Natural killer cell treated with Interleukin-12 subunit alpha and Interleukin-12 subunit beta and Interleukin-15 and Interleukin-18, amount 100 ng/mL, for 72 hours (primary cell): Measurements from ENCODE around the gene HDAC2. TPM values are rescaled to one million over a fixed set of nuclear protein-coding genes. Genes with fewer than 3 reads are reported as not detected.
A peak's percentile ranks its signal among the peaks of the same experiment; 100 is the strongest.
"Not testable (repeated sequence)": the region's sequence is repeated elsewhere in the genome, so short reads cannot be mapped to it uniquely, and the experiment has no call there.

Source experiments
- ATAC-seq, 2 donors: fragments of 150-1000 bp; cut with Tn5 transposase in 1 of 2; sonication (Bioruptor Pico), chemical (Tn5 transposase) in 1 of 2; 2 replicates each; pipeline ENCODE4 v1.10.0; 2021
- DNase-seq: peaks from one replicate; pipeline ENCODE4 v3.0.0; 2022; ENCODE audit warnings: low spot score
- H3K27ac Mint-ChIP-seq, 2 donors: 1 replicate in 1 of 2; 2 replicates in 1 of 2; pipeline ENCODE4 v1.8.0; 2022; ENCODE audit warnings: mixed read lengths in 2 of 2, mild to moderate bottlenecking in 1 of 2, moderate library complexity in 1 of 2
- H3K27me3 Mint-ChIP-seq, 2 donors: 1 replicate in 1 of 2; 2 replicates in 1 of 2; pipeline ENCODE4 v1.8.0; 2022; ENCODE audit warnings: mixed read lengths in 2 of 2
- H3K36me3 Mint-ChIP-seq: one replicate; pipeline ENCODE4 v1.8.0; 2022; ENCODE audit warnings: mixed read lengths
- H3K4me1 Mint-ChIP-seq, 2 donors: 1 replicate in 1 of 2; 2 replicates in 1 of 2; pipeline ENCODE4 v1.8.0; 2022; ENCODE audit warnings: low read depth in 2 of 2, mixed read lengths in 2 of 2, mild to moderate bottlenecking in 1 of 2
- H3K4me3 Mint-ChIP-seq: one replicate; pipeline ENCODE4 v1.8.0; 2022; ENCODE audit warnings: mixed read lengths
- H3K9me3 Mint-ChIP-seq: 2 replicates; pipeline ENCODE4 v1.8.0; 2022; ENCODE audit warnings: mixed read lengths
- total RNA-seq, 2 donors: library from RNA; stranded (reverse); gene quantifications; one replicate each; pipeline ENCODE4 v1.2.3, GENCODE V29; 2022

Gene HDAC2
- total RNA-seq, 2 donors from 2014 or later = 60.8 to 72.2 TPM

DNA sequence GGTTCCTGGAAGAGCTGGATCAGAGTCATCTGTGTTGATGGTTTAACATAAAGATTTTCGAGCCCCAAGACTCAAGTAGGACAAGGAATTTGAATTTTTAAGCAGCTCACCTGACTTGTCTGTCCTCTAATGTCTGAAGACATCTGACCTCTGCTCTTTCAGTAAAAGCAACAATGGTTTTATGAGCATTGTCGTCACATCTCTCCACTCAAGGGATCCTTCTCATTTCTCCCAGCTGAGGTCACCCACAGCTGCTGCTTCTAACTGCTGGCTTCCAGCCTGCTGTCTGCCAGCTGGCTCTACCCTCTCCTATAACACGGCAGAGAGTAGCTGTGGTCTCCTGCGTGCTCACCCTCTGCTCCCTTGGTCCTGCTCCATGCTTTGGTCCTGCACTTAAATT, 24.7 kb upstream of the HDAC2 start:
- Mint-ChIP-seq H3K9me3 (no peaks in the 10 kb centered on the region), H3K27ac (peak overlapping the region in 1 of 2 donors; percentile 30), H3K36me3 (no peaks in the 10 kb centered on the region), H3K4me3 (no peak overlapping the region), H3K27me3 (peaks cover 28 to 31% of the 10 kb centered on the region in 2 donors), H3K4me1 (peaks cover 0 to 2% of the 10 kb centered on the region in 2 donors)
- no peak for ATAC-seq
- DNase-seq = no peak

DNA sequence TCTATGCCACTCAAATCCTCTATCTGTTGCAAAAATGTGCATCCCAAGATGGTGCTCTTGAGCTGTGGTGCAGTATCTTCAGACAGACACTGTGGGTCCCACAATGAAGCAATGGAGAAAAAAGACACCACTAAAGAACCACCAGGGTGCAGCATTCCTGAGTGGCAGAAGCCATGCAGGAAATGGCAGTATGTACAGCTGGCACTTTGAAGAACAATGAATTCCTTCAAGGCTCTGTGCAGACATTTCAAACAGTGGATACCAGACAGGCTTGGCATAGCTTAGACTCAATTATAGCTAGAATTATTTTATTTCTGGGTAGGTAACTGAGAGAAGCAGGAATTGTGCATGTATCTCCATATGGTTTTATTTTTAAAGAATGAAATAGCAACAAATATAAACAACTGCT, 24.0 kb upstream of the HDAC2 start:
- Mint-ChIP-seq H3K36me3 (no peaks in the 10 kb centered on the region), H3K4me1 (peaks cover 0 to 2% of the 10 kb centered on the region in 2 donors), H3K27ac (no peak overlapping the region), H3K4me3 (no peak overlapping the region), H3K9me3 (no peaks in the 10 kb centered on the region), H3K27me3 (peaks cover 28 to 35% of the 10 kb centered on the region in 2 donors)
- ATAC-seq = no peak
- no peak for DNase-seq

DNA sequence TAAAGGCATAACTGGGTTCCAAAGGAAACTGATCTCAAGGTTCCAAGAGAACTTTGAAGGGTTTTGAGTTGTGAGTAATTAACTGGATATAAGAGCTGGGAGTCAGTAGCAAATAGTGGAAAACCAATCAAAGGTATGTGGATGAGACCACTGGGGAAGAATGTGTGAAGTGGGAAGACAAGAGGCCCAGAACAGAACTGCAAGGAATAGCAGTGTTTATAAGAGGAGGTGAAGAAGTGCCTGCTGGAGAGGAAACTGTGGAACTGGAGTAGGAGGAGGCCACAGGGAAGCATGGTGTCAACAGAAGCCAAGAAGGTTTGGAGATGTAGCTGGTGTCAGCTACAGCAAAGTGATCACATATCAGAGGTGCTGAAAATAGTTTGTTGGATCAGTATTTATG, 18.7 kb upstream of the HDAC2 start:
- H3K27me3 Mint-ChIP-seq = peaks cover 20 to 25% of the 10 kb centered on the region in 2 donors
- ATAC-seq = no peak
- H3K9me3 Mint-ChIP-seq = no peaks in the 10 kb centered on the region
- no peaks in the 10 kb centered on the region for H3K4me1 Mint-ChIP-seq
- H3K4me3 Mint-ChIP-seq = no peak overlapping the region
- no peak for DNase-seq
- no peaks in the 10 kb centered on the region for H3K36me3 Mint-ChIP-seq
- no peak overlapping the region for H3K27ac Mint-ChIP-seq

DNA sequence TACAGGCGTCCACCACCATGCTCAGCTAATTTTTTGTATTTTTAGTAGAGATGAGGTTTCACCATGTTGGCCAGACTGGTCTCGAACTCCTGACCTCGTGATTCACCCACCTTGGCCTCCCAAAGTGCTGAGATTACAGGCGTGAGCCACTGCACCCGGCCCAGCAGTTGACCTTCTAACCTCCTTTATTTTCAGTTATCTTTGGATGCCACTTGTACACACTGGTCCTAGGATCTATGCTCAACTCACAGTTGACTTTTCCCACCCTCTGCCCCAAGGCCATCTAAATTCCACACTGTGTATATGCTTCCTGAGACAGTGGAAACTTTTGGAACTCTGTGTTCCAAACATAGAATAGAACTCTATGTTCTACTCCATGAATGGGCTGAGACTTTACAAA, 11.7 kb upstream of the HDAC2 start:
- H3K4me3 Mint-ChIP-seq, H3K36me3 Mint-ChIP-seq, H3K27ac Mint-ChIP-seq, H3K27me3 Mint-ChIP-seq, H3K9me3 Mint-ChIP-seq, ATAC-seq, DNase-seq, H3K4me1 Mint-ChIP-seq: not testable (repeated sequence)

DNA sequence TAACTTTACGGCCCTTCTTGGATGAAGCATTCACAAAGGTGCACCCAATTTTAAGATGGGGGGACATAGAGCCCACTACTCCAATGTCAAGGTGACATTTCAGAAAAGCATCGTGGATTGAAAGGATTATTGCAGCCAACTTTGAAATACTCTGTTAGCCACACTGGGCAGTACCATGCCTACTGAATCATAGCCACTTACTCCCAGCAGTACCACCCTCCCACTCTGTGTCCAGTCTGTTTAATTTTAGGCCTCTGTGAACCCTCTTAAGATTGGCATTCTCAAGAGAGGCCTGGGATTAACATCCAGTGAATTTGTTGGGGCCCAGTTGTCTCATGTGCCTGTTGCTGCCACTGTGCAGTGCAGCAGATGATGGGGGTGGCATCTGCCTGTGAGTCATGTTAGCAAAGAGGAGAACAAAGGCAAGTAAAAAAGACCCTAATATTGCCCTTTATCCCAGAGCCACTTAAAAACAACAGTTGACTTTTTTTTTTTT, 11.2 kb upstream of the HDAC2 start:
- peaks cover 5 to 9% of the 10 kb centered on the region in 2 donors for H3K27me3 Mint-ChIP-seq
- no peaks in the 10 kb centered on the region for H3K36me3 Mint-ChIP-seq
- H3K4me1 Mint-ChIP-seq = no peaks in the 10 kb centered on the region
- ATAC-seq (no peak), DNase-seq (no peak)
- H3K9me3 Mint-ChIP-seq = no peaks in the 10 kb centered on the region
- H3K4me3 Mint-ChIP-seq = no peak overlapping the region
- H3K27ac Mint-ChIP-seq = no peak overlapping the region

DNA sequence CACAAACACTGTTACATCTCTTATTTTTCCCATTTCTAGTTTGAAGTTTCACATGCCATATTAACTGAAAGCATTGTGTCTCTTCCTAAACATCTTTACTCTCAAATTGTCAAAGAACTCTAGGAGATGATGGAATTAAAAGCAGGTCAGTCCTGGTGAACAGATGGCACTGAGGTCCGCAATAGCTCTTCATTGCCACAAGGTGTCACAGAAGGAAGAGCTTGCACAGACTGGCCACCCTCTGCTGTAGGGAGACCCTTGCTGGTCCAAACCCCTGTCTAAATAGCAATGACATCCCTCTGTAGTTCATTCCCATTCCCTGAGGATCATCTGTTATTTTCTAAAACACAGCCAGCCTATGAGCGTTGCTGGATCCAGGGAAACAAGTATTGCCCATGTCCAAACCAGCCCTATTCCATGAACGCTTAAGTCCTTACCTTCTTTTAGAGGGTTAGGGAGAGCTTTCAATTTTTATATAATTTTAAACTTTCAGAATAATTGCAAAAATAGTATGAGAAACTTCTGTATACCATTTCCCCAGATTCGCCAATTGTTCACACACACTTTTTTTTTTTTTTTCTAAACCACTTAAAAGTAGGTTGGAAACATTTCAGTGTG, 10.1 kb upstream of the HDAC2 start:
- no peak for ATAC-seq
- H3K27me3 Mint-ChIP-seq = peaks cover 5 to 9% of the 10 kb centered on the region in 2 donors
- no peak overlapping the region for H3K27ac Mint-ChIP-seq
- H3K4me1 Mint-ChIP-seq = no peaks in the 10 kb centered on the region
- no peaks in the 10 kb centered on the region for H3K36me3 Mint-ChIP-seq
- no peak overlapping the region for H3K4me3 Mint-ChIP-seq
- H3K9me3 Mint-ChIP-seq = no peaks in the 10 kb centered on the region
- no peak for DNase-seq

DNA sequence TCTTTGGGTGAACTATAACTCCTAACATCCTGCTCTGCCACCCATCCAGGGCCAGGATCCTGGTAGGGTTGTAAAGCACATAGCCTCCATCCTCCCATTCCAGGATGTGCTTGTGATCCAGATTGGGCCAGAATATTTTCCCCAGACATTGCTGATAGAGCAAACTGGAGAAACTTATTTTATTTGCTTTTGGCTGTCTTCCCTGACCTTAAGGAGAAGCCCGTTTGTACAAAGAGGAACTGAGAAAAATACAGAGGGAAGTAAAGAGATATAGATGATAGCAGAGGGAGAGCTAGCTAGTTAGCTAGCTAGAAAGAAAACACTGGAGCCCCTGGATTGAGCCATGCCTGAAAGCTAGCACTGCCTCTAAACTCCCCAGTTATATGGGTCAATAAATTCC, 9.0 kb upstream of the HDAC2 start:
- no peak overlapping the region for H3K4me3 Mint-ChIP-seq
- DNase-seq (no peak), ATAC-seq (no peak)
- no peak overlapping the region for H3K27ac Mint-ChIP-seq
- no peaks in the 10 kb centered on the region for H3K4me1 Mint-ChIP-seq
- no peaks in the 10 kb centered on the region for H3K36me3 Mint-ChIP-seq
- H3K27me3 Mint-ChIP-seq = peaks cover 5 to 9% of the 10 kb centered on the region in 2 donors
- H3K9me3 Mint-ChIP-seq = no peaks in the 10 kb centered on the region

DNA sequence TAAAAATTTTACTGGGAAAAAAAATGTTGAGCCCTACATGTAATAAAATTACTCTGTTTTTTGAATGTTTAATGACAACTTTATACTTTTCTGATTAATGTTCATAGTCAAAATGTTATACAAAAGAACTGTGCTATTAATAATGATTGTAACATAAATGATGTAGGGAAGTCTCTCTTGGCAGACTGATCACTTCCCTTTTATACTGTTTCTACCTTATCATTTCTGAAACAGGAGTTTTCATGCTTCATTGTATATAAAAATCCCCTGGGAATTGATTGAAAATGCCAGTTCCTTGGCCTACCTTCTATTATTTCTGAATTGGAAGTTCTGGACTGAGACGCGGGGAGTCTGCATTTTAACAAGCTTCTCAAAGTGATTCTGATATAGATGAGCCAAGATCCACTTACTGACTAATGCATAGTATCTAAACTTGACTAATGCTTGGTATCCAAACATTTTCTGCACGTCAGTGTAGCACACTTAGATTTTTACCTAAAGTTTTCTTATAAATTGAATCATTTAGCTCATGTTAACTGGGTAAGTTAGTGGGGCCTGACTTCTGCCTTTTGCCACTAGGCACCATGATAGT, 7.2 kb upstream of the HDAC2 start:
- Mint-ChIP-seq H3K4me1 (no peaks in the 10 kb centered on the region), H3K9me3 (no peaks in the 10 kb centered on the region), H3K27me3 (peaks cover 5 to 6% of the 10 kb centered on the region in 2 donors), H3K36me3 (no peaks in the 10 kb centered on the region), H3K27ac (no peak overlapping the region), H3K4me3 (no peak overlapping the region)
- DNase-seq (no peak), ATAC-seq (no peak)

DNA sequence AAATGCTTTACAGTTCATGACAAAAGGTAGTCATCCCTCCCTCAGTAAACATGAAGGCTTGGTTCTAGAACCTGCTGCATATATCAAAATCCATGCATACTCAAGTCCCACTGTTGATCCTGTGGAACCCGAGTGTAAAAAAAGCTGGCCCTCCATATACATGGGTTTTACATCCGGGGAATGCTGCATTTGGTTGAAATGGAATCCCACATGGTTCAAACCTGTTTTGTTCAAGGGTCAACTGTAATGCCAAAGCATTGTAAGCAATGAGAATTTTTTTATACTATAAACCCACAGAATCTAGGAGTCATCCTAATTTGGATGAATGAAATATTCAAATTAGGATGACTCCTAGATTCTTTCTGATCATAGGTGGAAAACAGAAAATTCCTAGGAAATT, 5.9 kb upstream of the HDAC2 start:
- H3K27me3 Mint-ChIP-seq = peaks cover 5 to 6% of the 10 kb centered on the region in 2 donors
- no peak for ATAC-seq
- H3K27ac Mint-ChIP-seq = no peak overlapping the region
- no peak overlapping the region for H3K4me3 Mint-ChIP-seq
- H3K4me1 Mint-ChIP-seq = peaks cover 0 to 5% of the 10 kb centered on the region in 2 donors
- no peaks in the 10 kb centered on the region for H3K36me3 Mint-ChIP-seq
- H3K9me3 Mint-ChIP-seq = no peaks in the 10 kb centered on the region
- DNase-seq = no peak

DNA sequence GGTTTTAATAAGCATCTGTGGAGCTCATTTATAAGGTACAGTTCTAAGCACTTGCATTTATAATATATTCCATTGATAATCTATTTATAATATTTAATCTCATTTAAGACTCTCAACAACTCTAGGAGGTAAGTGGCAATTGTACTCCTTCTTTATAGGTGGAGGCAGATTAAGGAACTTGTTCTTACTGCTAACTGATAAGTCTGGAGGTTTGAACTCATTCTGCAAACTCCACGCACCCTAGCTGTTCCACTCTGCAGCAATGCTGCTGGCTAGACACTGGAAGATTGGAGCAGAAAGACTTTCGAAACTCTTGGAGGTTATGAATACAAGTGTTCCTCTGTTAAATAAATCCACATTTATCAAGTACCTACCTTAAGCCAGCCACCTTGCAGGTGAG, 793 bp upstream of the HDAC2 start:
- Mint-ChIP-seq H3K27ac (peak overlapping the region in 1 of 2 donors; percentile 43), H3K4me3 (peak overlapping the region; percentile 90), H3K9me3 (no peaks in the 10 kb centered on the region), H3K27me3 (no peaks in the 10 kb centered on the region), H3K36me3 (no peaks in the 10 kb centered on the region), H3K4me1 (peaks cover 20 to 30% of the 10 kb centered on the region in 2 donors)
- no peak for ATAC-seq
- no peak for DNase-seq

DNA sequence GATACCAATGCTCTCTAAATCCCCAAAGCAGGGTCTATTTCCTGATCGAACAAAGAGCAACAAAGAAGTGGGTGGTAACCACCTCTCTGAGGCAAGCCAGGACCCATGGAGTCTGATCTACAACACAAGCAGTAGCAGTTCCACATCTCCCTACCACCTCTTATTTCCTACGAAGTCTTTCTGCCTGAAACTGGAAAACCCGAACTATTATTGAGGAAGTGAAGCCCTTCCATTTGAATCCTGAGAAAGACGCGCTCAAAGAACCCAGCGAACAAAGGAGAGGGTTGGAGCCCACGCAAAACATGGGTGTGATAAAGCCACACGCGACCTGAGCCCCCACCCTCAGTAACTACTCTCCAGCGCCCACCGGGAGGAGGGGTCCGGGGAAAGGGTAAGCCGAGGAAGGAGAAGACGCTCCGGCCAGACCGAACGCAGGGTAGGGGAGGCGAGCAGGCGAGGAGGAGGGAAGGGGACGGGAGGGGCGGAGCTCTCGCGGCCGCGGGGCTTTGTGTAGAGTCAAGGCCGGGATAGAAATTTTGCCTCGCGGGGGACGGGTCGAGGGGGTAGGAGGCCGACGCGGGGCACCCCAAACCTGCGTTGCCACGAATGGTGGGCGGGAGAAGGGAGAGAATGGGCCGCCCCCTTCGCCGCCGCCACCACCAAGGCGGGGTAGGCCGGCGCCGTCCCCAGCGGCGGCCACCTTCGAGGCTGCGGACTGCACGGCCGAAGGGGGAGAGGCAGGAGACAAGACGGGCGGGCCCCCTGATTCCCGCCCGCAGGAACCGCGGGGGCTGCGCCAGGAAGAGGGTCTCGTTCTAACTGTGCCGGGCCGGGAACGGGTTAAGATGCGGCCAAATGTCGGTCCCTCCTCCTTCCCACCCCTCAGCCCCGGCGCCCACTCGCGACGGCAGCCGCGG, 802 bp downstream of the HDAC2 start:
- H3K9me3 Mint-ChIP-seq = no peaks in the 10 kb centered on the region
- peak; percentile 71 for DNase-seq
- H3K36me3 Mint-ChIP-seq = no peaks in the 10 kb centered on the region
- H3K27me3 Mint-ChIP-seq = no peaks in the 10 kb centered on the region
- H3K27ac Mint-ChIP-seq = peak overlapping the region; percentile 93 to 95
- peak; percentile 65 to 69 for ATAC-seq
- peaks cover 24 to 34% of the 10 kb centered on the region in 2 donors for H3K4me1 Mint-ChIP-seq
- H3K4me3 Mint-ChIP-seq = peak overlapping the region; percentile 90

DNA sequence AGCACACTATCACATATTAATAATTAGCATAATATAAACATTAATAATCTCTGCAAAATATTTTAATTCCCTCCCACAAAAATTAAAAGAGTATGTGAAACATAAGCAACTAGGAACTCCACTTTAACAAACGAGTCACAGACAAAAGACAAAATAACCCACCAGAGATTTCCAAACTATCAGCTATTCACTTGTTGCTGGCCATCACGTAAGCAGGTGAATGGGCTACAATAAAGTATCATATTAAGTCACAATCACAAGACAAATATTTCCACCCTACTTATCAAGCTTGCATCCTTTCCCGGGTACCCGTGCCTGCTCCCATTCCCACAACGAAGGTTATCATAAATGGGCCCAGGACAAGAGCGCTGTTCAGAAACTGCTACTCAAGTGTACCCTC, 2.5 kb downstream of the HDAC2 start:
- ATAC-seq (no peak), DNase-seq (no peak)
- no peaks in the 10 kb centered on the region for H3K27me3 Mint-ChIP-seq
- H3K36me3 Mint-ChIP-seq = no peaks in the 10 kb centered on the region
- H3K4me1 Mint-ChIP-seq = peaks cover 29 to 46% of the 10 kb centered on the region in 2 donors
- peak overlapping the region in 1 of 2 donors; percentile 16 for H3K27ac Mint-ChIP-seq
- H3K9me3 Mint-ChIP-seq = no peaks in the 10 kb centered on the region
- H3K4me3 Mint-ChIP-seq = peak overlapping the region; percentile 90

DNA sequence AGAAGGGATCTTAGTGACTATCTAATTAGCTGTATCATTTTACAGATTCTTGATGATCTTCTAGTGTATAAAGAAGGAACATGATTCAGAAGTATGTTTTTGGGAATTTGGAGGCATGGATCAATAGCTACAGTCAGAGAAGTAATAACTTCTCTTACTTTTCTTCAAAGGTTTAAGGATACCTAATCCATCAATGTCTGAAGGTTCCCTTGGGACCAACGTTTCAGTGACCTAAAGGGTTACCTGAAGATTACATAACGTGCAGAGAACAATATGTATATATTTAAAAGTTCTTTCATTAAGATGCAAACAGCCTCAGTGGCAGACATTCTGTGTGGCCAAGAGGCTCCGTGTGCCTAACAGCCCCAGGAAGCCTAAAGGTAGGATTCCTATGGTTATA, 3.2 kb downstream of the HDAC2 start:
- Mint-ChIP-seq H3K4me3 (no peak overlapping the region), H3K36me3 (no peaks in the 10 kb centered on the region), H3K9me3 (no peaks in the 10 kb centered on the region), H3K4me1 (peaks cover 29 to 46% of the 10 kb centered on the region in 2 donors), H3K27ac (peak overlapping the region in 1 of 2 donors; percentile 16), H3K27me3 (no peaks in the 10 kb centered on the region)
- ATAC-seq = no peak
- DNase-seq = no peak

DNA sequence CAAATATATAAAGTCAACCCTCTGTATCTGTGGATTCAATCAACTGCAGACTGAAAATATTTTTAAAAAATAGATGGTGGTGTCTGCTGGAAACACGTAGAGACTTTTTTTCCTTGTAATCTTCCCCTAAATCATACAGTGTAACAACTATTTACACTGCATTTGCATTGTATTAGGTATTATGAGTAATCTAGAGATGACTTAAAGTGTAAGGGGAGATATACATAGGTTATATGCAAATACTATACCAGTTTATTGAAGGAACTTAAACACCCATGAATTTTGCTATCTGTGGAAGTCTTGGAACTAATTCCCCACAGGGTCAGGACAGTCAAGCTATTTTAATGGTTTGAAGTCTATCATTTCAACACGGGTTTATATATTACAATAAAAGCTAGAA, 10.2 kb downstream of the HDAC2 start:
- no peak for ATAC-seq
- H3K4me3 Mint-ChIP-seq = no peak overlapping the region
- H3K36me3 Mint-ChIP-seq = no peaks in the 10 kb centered on the region
- H3K9me3 Mint-ChIP-seq = no peaks in the 10 kb centered on the region
- H3K27me3 Mint-ChIP-seq = no peaks in the 10 kb centered on the region
- H3K4me1 Mint-ChIP-seq = peaks cover 9 to 29% of the 10 kb centered on the region in 2 donors
- H3K27ac Mint-ChIP-seq = no peak overlapping the region
- no peak for DNase-seq
